NCI-H2171 treated with DMSO at 0.1 percent for 48 hours (cell line): ENCODE measurements around the gene PITPNM3.
A peak's percentile ranks its signal among the peaks of the same experiment; 100 is the strongest.

ENCODE experiments used
- DNase-seq: peaks from one replicate; lab custom pipeline; 2025; lab: John Stamatoyannopoulos, UW

The PITPNM3 gene

GRCh38 chr17:6462692-6463091, 93.7 kb downstream of the PITPNM3 start:
- DNase-seq, result no peak

GRCh38 chr17:6461792-6462524, 94.4 kb downstream of the PITPNM3 start:
- no peak for DNase-seq

- no peak for DNase-seq
Observed at GRCh38 chr17:6461246-6461645, 95.1 kb downstream of the PITPNM3 start.

GRCh38 chr17:6460531-6461161, 95.7 kb downstream of the PITPNM3 start:
- DNase-seq, result no peak

GRCh38 chr17:6458460-6458950, 97.8 kb downstream of the PITPNM3 start:
- no peak for DNase-seq

- no peak for DNase-seq
Observed at GRCh38 chr17:6457688-6458459, 98.5 kb downstream of the PITPNM3 start.

- no peak for DNase-seq
Observed at GRCh38 chr17:6456914-6457687, 99.3 kb downstream of the PITPNM3 start.

GRCh38 chr17:6456321-6456720, 100.0 kb downstream of the PITPNM3 start:
- no peak for DNase-seq

GRCh38 chr17:6455321-6455705, 101.0 kb downstream of the PITPNM3 start:
- DNase-seq, result no peak

GRCh38 chr17:6454495-6455320, 101.6 kb downstream of the PITPNM3 start:
- DNase-seq, result no peak

- no peak for DNase-seq
Observed at GRCh38 chr17:6453279-6454024, 102.9 kb downstream of the PITPNM3 start.

- no peak for DNase-seq
Observed at GRCh38 chr17:6452471-6453266, 103.7 kb downstream of the PITPNM3 start.

- peak; percentile 87 for DNase-seq
Observed at GRCh38 chr17:6450926-6451832, 105.2 kb downstream of the PITPNM3 start.

GRCh38 chr17:6449307-6449706, 107.0 kb downstream of the PITPNM3 start:
- DNase-seq, result no peak

GRCh38 chr17:6448473-6448872, 107.9 kb downstream of the PITPNM3 start:
- DNase-seq, result no peak

- no peak for DNase-seq
Observed at GRCh38 chr17:6446516-6447100, 109.7 kb downstream of the PITPNM3 start.

- DNase-seq, result no peak
Observed at GRCh38 chr17:6444571-6445335, 111.6 kb downstream of the PITPNM3 start.
